Measurements from ENCODE around the gene ASB2.

Gene ASB2

DNA sequence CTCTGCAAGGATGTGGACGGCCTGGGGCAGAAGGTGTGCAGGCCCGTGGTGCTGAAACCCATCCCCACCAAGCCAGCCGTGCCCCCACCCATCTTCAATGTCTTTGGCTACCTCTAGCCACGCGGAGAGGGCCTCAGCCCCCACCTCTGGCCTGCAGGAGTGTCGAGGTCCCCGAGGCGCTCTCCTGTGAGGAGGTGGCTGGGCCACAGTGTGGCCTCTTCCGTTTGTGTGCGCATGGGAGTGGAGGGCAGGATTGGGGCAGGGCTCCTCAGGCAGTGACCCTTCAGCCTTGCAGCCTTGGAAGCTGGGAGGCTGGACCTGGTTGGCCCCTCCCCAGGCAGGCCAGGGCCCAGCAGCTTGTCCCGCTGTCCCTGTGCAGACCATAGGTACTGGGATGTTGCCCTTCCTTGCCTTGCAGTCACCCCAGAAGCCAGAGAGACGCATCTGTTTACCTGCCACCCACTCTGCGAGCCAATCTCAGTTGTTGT, 47.3 kb downstream of the ASB2 start:
- DNase-seq (ENCODE audit: low spot score), result no peak

DNA sequence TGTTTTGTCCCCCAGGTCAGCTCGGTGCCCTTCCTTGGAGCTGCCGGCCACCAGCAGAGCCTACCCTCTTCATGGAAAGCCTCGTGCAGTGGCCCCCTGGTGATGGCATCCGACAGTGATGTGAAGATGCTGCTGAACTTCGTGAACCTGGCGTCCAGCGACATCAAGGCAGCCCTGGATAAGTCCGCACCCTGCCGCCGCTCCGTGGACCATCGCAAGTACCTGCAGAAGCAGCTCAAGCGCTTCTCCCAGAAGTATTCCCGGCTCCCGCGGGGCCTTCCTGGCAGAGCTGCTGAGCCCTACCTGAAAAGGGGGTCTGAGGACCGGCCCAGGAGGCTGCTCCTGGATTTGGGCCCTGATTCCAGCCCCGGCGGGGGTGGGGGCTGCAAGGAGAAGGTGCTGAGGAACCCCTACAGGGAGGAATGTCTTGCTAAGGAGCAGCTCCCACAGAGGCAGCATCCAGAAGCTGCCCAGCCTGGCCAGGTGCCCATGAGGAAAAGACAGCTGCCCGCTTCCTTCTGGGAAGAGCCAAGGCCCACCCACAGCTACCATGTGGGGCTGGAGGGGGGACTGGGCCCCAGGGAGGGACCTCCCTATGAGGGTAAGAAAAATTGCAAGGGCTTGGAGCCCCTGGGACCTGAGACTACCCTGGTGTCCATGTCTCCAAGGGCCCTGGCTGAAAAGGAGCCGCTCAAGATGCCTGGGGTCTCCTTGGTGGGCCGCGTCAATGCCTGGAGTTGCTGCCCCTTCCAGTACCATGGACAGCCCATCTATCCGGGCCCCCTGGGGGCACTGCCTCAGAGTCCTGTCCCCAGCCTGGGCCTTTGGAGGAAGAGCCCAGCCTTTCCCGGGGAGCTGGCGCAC, 48.0 kb downstream of the ASB2 start:
- no peak for DNase-seq (ENCODE audit: low spot score)

DNA sequence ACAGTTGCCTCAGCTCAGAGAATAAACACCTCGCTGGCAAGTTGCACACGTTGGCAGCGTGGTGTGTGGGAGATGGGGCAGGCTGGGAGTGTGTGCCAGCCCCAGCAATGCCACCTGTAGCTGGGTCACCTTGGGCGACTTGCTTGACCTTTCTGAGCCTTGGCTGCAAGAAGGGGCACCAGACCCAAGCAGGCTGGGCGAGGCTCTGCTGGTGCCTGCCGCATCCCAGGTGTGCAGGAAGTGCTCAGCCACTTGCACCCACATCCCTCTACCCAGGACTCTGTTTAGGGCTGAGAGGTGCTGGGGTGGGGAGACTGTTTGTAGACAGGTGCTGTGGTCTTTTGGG, 48.6 kb downstream of the ASB2 start:
- no peak for DNase-seq (ENCODE audit: low spot score)

DNA sequence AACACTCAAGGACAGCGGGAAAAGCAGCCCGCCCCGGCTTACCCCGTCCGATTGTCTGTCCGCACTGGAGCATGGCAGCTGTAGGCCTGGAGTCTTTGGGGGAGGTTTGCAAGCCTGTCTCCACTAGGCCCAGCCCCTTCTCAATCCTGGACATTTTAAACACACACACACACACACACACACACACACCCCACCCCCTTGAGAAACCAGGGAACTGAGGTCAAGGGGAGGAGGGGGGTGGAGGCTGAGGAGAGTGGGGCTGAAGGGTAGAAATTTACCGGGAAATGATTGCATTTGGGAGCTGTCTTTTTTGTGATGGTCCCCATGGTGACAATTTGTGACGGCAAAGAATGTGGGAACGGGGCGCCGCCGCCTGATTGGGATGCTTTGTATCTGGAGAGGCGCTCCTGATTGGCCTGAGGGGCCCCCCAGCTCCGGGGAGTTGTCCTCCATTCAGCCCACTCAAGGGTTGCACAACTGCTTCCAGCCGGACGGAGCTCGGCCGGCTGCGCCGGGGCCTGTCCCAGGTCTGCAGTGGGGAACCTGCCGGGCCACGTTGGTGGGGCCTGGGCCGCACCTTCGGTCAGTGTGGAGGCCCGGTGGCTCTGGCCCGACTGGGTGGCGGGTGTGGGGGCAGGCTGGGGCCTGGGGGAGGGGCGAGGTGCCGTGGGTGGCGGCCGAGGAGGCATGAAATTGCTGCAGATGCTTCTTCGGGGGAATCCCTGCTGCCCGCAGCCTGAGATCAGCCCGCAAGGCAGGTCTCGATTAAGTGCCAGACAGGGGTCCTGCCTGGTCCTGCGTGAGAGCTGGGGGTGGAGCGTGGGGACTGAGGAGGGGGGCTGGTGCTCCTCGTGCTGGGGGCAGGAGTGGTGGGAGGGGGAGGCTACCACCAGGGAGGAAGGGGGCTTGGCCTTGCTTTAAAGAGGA, 49.2 kb downstream of the ASB2 start, which contains the start of gene FAM181A:
FAM181A (plus strand) TSS at position 472 of the 927 bp plus-strand sequence. CDS start 942 bp downstream, outside the sequence.
- DNase-seq (ENCODE audit: low spot score), result no peak

DNA sequence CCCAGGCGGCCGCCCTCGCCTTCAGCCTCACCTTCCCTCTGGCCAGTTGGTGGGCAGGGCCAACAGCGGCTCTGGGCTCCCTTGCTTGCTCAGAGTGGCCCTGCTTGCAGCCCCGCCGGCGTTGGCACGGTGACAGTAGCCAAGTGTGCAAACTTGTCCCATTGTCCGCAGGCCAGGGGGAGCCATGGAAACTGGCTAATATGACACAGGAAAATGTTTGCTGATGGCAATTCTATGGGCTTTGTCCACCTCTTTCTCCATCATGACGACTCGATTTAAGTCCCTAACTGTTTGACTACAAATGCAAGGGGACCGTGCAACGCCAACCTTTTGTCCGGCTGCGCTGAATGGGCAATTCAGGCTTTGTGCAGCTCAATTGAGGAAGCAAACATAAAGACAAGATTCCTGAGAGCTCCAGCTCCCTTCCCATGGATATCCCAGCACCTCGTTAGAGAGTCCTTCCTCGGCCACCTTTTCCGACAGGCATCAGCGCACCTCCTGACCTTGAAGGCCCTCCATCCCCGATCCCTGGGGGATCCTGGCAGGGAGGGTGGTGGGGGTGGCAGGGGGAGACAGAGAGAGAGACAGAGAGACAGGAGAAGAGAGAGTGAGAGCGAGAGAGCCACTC, 50.0 kb downstream of the ASB2 start:
- no peak for DNase-seq (ENCODE audit: low spot score)

DNA sequence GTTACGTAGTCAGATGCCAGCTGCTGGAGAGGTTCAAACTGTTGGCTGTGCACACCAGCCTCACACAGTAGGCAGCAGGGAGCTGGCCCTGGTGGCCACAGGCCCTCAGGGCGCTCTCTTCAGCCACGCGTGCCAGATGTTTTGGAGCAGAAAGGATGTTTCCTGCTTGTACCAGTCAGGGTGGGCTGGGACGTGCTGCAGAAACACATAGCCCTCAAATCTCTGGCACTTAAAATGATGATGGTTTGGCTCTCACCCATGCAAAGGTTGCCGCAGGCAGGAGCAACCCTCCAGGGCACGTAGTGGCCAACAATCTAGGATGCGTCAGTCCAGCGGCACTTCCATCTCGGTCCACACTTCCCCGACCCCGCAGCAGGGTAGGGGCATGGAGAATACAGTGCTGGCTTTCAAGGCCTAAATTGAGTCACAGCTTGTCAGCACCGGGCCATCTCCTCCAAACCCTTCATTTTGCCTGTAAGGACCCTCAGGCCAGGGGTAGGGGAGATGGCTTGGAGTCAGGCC, 50.9 kb downstream of the ASB2 start:
- DNase-seq (ENCODE audit: low spot score), result no peak

DNA sequence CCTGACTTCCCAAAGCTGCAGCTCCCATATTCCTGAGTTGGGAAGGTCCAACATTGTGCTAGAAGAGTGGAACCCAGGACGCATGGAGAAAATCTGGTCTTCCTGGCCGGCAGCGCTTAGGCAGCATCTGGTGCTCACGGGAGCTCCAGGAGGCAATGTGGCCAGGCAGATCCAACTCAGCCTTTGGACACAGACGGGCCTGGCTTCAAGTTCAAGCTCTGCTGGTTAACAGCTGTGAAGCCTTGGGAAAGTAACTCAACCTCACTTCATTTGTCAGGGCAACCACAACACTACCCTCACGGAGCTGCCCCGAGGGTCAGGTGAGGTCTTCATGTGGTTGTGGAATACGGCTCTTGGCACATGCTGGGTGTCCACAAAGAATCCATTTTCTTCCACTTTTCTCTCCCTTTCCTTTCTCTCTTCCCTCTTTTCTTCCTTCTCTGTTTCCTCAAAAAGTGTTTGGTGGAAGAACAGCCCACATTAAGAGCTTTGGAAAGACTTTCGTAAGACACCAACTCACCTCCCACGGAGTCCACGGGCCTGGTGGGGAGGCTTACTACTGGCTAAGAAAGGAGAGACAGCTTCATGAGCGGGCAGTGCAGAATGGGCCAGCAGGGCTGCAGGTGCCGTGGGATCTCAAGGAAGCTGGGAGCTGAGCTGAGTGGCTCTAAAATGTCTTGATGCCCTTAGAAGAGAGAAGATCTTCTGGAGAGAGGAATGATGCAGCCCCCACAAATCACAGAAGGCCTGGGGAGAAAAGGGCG, 51.6 kb downstream of the ASB2 start:
- no peak for DNase-seq (ENCODE audit: low spot score)

DNA sequence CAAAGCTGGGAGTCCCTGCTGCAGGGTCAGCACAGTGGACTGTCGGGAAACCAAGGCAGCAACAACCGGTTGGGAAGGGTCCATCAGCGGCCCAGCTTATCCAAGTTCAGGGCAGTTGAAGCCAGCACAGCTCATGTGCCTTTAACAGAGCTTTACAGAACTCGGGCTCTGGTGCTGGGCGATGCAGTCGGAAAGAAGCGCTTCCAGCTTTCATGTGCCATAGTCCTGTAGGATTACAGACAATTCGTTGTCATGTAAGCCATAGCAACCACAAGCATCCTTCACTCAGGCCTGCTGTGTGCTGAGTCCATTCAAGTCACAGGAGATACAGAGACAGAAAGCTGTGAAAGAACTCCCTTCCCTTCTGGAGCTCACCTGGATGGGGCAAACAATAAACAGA, 52.7 kb downstream of the ASB2 start:
- no peak for DNase-seq (ENCODE audit: low spot score)

DNA sequence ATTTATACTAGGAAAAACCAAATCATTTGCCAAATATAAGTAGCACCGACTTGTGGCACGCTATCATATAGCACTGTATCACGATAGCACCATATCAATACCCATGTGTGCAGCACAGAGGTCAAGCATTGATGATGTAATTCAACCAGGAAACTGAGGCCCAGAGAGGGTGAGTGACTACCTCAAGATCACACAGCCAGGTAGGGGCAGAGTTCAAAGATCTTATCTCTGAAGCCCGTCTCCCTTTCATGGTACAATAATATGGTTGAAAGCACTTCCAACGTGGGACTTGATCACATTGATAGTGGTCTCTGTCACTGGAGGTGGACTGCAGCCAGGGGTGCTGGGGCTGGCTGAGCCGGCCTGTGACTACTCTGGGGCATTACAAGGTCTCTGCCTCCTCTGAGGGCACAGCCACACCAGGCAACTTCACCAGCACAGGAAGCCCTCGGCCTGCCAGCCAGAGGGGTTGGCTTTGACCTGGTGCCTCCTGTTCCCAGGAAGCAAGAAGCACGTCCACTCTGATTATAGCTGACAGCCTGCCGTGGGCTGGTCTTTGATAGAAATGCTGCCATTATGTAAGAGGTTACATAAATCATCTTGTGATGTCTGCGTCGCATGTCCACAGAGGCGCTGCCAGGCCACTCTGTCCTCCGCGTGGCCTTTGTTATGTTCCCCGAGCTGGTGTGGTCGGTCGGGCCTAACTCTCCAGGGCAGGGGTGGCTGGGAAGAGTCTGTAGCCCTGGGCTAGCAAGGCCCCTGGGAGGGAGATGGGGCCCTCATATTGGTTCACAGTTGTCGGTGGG, 55.2 kb downstream of the ASB2 start:
- DNase-seq (ENCODE audit: low spot score), result no peak

DNA sequence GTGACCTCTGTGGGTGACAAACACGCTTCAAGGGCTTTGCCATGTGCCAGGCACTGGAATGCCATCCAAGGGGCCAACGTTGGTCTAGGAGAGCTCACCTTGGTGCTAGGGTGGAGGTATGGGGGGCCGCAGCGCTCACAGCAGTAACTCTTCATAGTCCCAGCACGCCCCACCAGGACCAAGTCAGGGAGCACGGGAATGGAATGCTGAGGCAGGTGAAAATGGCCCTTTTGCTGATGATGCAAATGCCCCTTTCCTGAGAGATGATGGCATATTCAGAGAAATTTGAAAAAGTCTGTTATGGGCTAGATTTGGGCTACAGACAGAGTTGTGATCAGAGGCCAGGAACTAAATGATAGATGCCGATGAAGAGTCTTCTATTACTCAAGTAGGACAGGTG, 59.2 kb downstream of the ASB2 start:
- DNase-seq (ENCODE audit: low spot score), result no peak

DNA sequence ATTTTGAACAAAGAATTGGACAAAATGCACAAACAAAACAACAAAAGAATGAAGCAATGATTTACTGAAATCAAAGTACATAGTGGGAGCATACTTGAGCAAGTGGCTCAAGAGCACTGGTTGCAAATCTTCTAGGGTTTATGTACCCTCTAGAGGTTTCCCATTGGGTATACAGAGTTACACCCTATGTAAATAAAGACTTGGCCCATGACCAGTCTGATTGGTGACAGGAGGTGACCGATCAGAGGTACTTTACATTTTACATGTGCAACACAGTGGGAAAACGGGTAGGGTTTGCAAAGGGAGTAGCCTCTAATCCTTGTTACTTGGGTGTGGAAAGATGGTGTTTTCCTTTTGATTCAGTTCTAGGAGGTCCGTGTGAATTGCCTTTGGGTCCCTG, 59.9 kb downstream of the ASB2 start:
- DNase-seq (ENCODE audit: low spot score), result no peak

DNA sequence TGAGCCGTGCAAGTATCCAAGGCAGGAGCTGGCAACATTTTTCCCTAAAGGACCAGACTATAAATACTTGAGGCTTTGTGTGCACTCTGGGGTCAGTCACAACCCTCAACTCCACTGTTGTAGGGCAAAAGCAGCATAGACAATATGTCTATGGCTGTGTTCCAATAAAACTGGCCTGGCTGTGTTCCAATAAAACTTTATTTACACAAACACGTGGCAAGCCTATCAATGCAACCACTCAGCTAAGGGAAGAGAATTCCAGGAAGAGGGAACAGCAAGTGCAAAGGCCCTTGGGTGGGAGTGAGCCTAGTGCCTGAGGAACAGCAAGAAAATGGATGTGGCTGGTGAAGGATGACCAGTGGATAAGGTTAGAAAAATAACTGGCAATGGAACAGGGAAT, 60.6 kb downstream of the ASB2 start:
- DNase-seq (ENCODE audit: low spot score), result no peak

DNA sequence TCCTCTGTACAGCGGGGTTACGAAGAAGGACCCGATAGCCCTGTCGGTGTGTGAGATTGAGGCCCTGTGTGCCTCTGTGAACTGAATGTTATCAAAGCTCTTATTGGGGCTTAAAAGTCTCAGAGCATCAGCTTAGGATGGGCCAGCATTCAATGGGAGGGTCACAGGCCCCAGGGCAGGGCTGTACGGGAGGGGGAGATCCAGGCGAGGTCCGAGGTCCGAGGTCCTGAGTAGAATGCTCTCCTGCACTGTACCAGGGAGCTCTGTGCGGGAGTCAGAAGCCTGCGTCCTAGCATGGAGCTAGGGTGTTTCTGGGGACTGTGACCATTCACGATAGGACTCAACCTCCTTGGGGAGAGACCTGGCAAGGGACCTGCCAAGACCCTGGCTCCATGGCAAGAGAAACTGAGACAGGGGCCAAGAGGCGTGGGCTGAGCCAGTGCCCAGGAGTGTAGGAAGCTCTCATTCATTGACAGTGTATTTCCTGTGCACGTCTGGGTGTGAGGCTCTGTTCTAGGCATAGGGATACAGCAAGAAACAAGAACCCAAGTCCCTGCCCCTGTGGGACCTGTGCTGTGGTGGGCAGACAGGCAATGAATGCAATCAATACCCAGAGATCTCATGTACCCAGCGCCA, 61.2 kb downstream of the ASB2 start:
- no peak for DNase-seq (ENCODE audit: low spot score)

DNA sequence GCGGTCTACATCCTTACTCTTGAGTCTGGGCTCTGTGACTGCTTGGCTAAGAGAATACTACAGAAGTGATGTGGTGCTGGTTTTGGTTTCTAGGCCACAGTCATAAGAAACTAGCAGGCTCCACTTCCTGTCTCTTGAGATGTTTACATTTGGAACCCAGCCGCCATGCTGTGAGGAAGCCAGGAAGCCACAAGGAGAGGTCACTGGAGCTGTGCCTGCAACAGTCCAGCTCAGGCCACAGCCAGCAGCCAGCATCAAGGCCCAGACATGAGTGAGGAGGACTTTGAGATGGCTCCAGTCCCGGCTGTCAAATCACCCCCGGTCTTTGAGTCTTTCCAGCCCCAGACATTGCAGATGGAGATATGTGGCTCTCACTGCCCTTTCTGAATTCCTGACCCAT, 62.1 kb downstream of the ASB2 start:
- no peak for DNase-seq (ENCODE audit: low spot score)

DNA sequence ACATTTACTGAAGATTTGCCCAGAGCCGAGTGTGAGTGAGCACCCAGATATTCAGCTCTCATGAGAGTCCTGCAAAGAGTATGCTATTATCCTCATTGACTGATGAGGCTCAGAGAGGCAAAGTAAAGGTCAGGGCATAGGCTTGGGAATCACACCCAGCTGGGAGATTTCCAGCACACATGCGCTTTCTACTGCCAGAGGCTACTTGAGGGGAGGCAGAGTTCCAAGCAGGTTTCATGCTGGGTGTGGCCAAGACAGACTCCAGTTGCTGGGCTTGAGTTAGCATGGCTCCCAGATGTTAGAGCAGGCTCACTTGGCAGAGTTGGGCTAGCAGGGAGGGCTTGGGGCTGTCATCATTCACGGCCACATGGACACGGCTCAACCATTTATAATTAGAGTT, 63.6 kb downstream of the ASB2 start:
- no peak for DNase-seq (ENCODE audit: low spot score)

DNA sequence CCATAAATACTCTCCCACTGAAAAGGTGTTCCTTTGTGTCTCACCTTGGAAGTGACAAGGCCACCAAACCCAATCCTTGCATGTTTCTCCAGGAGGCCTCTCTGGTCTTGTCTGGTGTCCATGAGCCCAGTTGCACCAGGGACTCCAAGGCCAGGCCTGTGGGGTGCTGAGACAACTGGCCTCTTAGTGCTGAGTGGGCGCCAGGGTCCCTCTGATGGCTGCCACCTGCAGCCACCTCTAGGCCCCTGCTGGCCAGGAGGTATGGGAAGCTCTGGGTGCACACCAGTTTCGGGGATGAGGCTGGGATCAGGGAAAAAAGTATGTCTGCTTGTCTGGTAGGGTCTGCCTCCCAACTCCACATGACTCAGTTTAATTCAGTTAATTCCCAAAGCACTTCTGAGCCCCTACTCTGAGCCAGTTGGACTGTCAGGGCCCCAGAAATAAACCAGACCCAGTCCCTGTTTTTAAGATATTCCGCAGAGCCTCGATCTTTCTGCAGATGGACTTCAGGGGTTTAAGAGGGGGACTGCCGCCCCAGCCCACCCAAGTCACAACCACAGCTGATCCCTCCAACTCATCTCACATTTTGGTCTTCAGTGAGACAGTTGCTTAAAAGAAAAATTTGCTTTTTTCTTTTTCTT, 64.3 kb downstream of the ASB2 start:
- DNase-seq (ENCODE audit: low spot score), result no peak

DNA sequence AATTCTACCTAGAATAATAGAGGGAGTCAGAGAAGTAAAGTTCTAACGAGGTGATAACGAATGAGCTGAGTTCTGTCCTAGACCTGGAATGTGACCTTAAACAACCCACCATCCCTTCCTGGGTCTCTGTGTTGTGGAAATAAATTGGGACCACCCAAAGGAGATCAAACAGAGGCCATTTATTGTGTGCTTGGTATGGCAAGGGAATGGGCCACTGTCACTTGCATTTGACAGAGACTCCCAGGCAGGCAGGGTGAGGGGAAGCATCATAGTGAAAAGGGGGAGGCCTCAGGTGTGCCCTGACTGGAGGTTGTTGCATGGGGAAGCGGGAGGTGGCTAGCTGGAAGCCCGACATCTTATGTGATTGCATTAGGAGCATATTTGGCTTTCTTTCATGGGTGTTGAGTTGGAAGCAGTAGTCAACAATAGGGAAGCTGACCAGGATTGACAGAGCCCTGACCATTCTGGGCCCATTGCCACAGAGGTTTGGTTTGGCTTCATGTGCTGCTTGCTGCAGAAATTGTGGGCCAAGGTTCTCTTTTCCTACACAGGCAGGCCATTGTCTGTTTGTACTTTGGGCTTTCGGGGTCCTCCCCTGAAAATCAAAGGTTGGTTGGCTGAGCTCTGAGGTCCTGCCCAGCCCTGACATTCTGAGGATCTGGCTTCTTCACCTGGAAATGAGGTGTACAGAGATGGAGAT, 66.8 kb downstream of the ASB2 start:
- no peak for DNase-seq (ENCODE audit: low spot score)

DNA sequence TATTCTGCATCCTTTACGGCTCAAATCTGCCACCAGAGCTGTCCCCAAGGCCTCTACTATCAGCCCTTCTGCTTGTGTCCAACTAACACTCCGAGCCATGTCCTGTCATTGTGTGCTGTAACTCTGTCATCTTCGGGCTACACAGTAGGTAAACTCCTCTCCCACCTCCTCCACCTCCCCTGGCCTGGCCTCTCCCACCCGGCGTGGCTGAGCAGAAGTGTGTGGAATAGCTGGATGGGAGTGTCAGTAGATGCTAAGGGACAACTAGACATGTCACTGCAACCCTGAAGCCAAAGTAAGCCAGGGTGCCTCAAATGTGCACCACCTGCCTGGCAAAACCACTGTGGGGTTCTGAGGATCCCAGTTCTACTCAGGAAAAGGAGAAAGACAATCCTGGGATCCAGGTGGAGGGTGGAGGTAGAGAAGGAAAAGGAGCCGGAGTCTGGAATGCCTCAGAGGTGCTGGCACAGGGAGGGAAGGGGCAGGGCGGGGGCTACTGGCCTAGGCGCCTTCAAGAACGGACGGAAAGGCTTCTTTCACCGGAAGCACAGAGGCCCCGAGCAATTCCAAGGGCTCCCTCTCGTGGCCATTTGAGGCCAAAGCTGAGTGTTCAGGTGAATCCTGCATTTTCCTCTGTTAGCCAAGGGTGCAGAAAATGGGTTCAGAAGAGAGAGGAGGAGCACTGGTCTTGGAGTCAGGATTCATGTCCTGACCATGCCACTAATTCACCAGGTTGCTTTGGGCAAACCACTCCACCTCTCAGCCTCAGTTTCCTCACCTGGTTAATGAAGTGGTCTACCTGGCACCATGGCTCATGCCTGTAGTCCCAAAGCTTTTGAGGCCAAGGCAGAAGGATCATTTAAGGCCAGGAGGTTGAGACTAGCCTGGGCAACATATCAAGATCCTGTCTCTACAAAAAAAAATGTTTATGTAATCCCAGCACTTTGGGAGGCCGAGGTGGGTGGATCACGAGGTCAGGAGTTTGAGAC, 69.7 kb downstream of the ASB2 start:
- peak; percentile 84 for DNase-seq (ENCODE audit: low spot score)

Measured in germinal center (tissue), 1 donor.